Liver (tissue), 9 donors: ENCODE results near the gene IFNAR2. TPM values are rescaled to one million over a fixed set of nuclear protein-coding genes. Genes with fewer than 3 reads are reported as not detected.

Source experiments
- DNase-seq: peaks from one replicate; pipeline ENCODE4 v3.0.0-alpha.2; 2017; ENCODE audit warnings: low spot score
- H3K27ac ChIP-seq, 2 donors: one replicate each; pipeline ENCODE4 v1.7.0; 2013; ENCODE audit warnings: inconsistent platforms in 2 of 2, low read length in 2 of 2, control low read depth in 1 of 2, low read depth in 1 of 2, mild to moderate bottlenecking in 1 of 2
- H3K27me3 ChIP-seq, 4 donors: one replicate each; pipeline versions ENCODE4 v1.6.1 to v1.7.0; 2013; ENCODE audit warnings: low read length in 3 of 4, inconsistent platforms in 1 of 4, mild to moderate bottlenecking in 1 of 4, moderate library complexity in 1 of 4; ENCODE audit not compliant: control insufficient read depth in 4 of 4, insufficient read depth in 4 of 4
- H3K36me3 ChIP-seq, 4 donors: one replicate each; pipeline versions ENCODE4 v1.6.1 to v1.7.0; 2013; ENCODE audit warnings: low read length in 3 of 4, mild to moderate bottlenecking in 3 of 4, low read depth in 1 of 4, moderate library complexity in 1 of 4; ENCODE audit not compliant: control insufficient read depth in 4 of 4, insufficient read depth in 3 of 4
- H3K4me1 ChIP-seq, 4 donors: one replicate each; pipeline versions ENCODE4 v1.6.1 to v1.7.0; 2013; ENCODE audit warnings: low read length in 3 of 4, mild to moderate bottlenecking in 3 of 4, moderate library complexity in 1 of 4; ENCODE audit not compliant: control insufficient read depth in 4 of 4, insufficient read depth in 4 of 4
- H3K4me3 ChIP-seq, 3 donors: one replicate each; pipeline versions ENCODE4 v1.6.1 to v1.7.0; 2013; ENCODE audit warnings: low read length in 3 of 3, control low read depth in 1 of 3, low read depth in 1 of 3, mild to moderate bottlenecking in 1 of 3
- H3K9ac ChIP-seq, 2 donors: one replicate each; pipeline ENCODE4 v1.7.0; 2013; ENCODE audit warnings: low read length in 2 of 2, mild to moderate bottlenecking in 2 of 2, moderate library complexity in 2 of 2, control low read depth in 1 of 2, low read depth in 1 of 2
- H3K9me3 ChIP-seq, 4 donors: one replicate each; pipeline versions ENCODE4 v1.6.1 to v1.7.0; 2013; ENCODE audit warnings: low read length in 3 of 4; ENCODE audit not compliant: control insufficient read depth in 4 of 4
- FOXA1 ChIP-seq: IDR thresholded peaks from 2 replicates; pipeline ENCODE4 v1.6.1; 2016; ENCODE audit warnings: antibody characterized with exemption
- FOXA2 ChIP-seq: IDR thresholded peaks from 2 replicates; pipeline ENCODE4 v1.6.1; 2016; ENCODE audit warnings: antibody characterized with exemption
- GABPA ChIP-seq, 2 donors: IDR thresholded peaks in 1 of 2; conservative IDR thresholded peaks in 1 of 2; 2 replicates each; pipeline ENCODE4 v1.6.1; 2016; ENCODE audit warnings: antibody characterized with exemption in 2 of 2, mild to moderate bottlenecking in 1 of 2, moderate library complexity in 1 of 2
- HNF4G ChIP-seq: IDR thresholded peaks from 2 replicates; pipeline ENCODE4 v1.6.1; 2016; ENCODE audit warnings: antibody characterized with exemption
- JUND ChIP-seq, 2 donors: IDR thresholded peaks; 2 replicates each; pipeline ENCODE4 v1.6.1; 2016; ENCODE audit warnings: antibody characterized with exemption in 2 of 2
- NR2F2 ChIP-seq: IDR thresholded peaks from 2 replicates; pipeline ENCODE4 v1.6.1; 2016; ENCODE audit warnings: antibody characterized with exemption
- RAD21 ChIP-seq, 2 donors: IDR thresholded peaks; 2 replicates each; pipeline ENCODE4 v1.6.1; 2016; ENCODE audit warnings: antibody characterized with exemption in 2 of 2, mild to moderate bottlenecking in 2 of 2
- RXRA ChIP-seq, 2 donors: IDR thresholded peaks; 2 replicates each; pipeline ENCODE4 v1.6.1; 2017 to 2018; ENCODE audit warnings: antibody characterized with exemption in 2 of 2, mild to moderate bottlenecking in 1 of 2
- SP1 ChIP-seq: IDR thresholded peaks from 2 replicates; pipeline ENCODE4 v1.6.1; 2018; ENCODE audit warnings: antibody characterized with exemption, mild to moderate bottlenecking
- TAF1 ChIP-seq: conservative IDR thresholded peaks from 2 replicates; pipeline ENCODE4 v1.6.1; 2016; ENCODE audit warnings: antibody characterized with exemption, mild to moderate bottlenecking
- YY1 ChIP-seq: IDR thresholded peaks from 2 replicates; pipeline ENCODE4 v1.6.1; 2016; ENCODE audit warnings: antibody characterized with exemption, mild to moderate bottlenecking
- WGBS: extraction: QIAGEN DNeasy Blood & Tissue Kit; methylation state at CpG from one replicate; pipeline ENCODE4 v1.1.7; 2013; 5-methylcytosine and 5-hydroxymethylcytosine counted together
- polyA plus RNA-seq, 2 donors: library from polyadenylated mRNA; stranded (reverse) in 1 of 2; unstranded in 1 of 2; fragments of 200-250 nt in 1 of 2; fragments of >200 nt in 1 of 2; fragmentation: Nextera tagmentation in 1 of 2; extraction: Ambion mirVana in 1 of 2; gene quantifications; one replicate each; pipeline versions ENCODE4 v1.2.1 to v1.2.3, GENCODE V29; 2013 to 2015
- total RNA-seq, 2 donors: library from RNA; depleted of rRNA; stranded (reverse); fragments of >200 nt; gene quantifications; one replicate each; pipeline ENCODE4 v1.2.3, GENCODE V29; 2014
- TF ChIP-seq, protein P1 (sequence below): IDR thresholded peaks from 2 replicates; pipeline ENCODE4 v1.6.1; 2016; ENCODE audit warnings: antibody characterized with exemption
- TF ChIP-seq, protein P2 (sequence below): IDR thresholded peaks from 2 replicates; pipeline ENCODE4 v1.6.1; 2016; ENCODE audit warnings: antibody characterized with exemption
- TF ChIP-seq, protein P3 (sequence below): IDR thresholded peaks from 2 replicates; pipeline ENCODE4 v1.6.1; 2016; ENCODE audit warnings: antibody characterized with exemption, mild to moderate bottlenecking
- TF ChIP-seq, protein P4 (sequence below): fragments of 150-350 bp; IDR thresholded peaks from 2 replicates; pipeline ENCODE4 v1.5.1; 2017; ENCODE audit warnings: improper control_type of control experiment, low read depth, low read length; ENCODE audit not compliant: missing input control
- donor health status: healthy.
- donor health status: healthy.
- donor health status: healthy.
- donor health status: healthy.
- donor health status: healthy.

Gene IFNAR2
- total and polyA plus RNA-seq, 4 donors: 12.6 to 17.0 (median 14.6) TPM

DNA sequence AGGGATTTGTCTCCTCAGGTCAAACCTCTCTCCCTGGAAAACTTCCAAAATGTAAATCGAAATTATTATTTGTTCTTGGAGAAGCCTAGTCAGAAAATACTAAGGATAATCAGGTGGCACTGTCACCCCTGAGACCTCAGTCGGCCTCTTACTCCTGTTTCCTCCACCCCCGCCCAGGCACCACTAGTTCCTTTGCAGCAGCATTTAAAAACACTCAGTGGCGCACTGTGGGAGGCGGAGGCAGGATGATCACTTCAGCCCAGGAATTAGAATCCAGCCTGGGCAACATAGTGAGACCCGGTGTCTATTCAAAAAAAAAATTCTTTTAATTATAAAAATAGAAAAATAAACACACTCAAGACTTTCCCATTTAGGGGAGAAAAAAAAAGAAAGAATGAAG is 18.0 kb upstream of the IFNAR2 start:
- Histone ChIP-seq H3K9ac (no peak overlapping the region), H3K36me3 (no peaks in the 10 kb centered on the region), H3K4me1 (peaks cover 14 to 36% (median 24%) of the 10 kb centered on the region in 4 donors), H3K27me3 (no peaks in the 10 kb centered on the region), H3K9me3 (no peaks in the 10 kb centered on the region), H3K4me3 (no peak overlapping the region), H3K27ac (no peak overlapping the region)
- 68% methylated on average over 6 of the region's 6 CpGs for WGBS
- TF ChIP-seq NR2F2: no peak
- no peak for TF ChIP-seq SP1
- TF ChIP-seq GABPA (IDR thresholded peaks at IDR 0.05 in 1 of 2, conservative IDR thresholded peaks at IDR 0.05 in 1 of 2): no peak
- TF ChIP-seq HNF4G: no peak
- TF ChIP-seq, protein P1, sequence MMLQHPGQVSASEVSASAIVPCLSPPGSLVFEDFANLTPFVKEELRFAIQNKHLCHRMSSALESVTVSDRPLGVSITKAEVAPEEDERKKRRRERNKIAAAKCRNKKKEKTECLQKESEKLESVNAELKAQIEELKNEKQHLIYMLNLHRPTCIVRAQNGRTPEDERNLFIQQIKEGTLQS: no peak
- TF ChIP-seq, protein P2, sequence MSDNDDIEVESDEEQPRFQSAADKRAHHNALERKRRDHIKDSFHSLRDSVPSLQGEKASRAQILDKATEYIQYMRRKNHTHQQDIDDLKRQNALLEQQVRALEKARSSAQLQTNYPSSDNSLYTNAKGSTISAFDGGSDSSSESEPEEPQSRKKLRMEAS: no peak
- TF ChIP-seq FOXA2: no peak
- no peak for TF ChIP-seq RXRA (IDR thresholded peaks at IDR 0.05)
- no peak for TF ChIP-seq FOXA1
- TF ChIP-seq, protein P3, sequence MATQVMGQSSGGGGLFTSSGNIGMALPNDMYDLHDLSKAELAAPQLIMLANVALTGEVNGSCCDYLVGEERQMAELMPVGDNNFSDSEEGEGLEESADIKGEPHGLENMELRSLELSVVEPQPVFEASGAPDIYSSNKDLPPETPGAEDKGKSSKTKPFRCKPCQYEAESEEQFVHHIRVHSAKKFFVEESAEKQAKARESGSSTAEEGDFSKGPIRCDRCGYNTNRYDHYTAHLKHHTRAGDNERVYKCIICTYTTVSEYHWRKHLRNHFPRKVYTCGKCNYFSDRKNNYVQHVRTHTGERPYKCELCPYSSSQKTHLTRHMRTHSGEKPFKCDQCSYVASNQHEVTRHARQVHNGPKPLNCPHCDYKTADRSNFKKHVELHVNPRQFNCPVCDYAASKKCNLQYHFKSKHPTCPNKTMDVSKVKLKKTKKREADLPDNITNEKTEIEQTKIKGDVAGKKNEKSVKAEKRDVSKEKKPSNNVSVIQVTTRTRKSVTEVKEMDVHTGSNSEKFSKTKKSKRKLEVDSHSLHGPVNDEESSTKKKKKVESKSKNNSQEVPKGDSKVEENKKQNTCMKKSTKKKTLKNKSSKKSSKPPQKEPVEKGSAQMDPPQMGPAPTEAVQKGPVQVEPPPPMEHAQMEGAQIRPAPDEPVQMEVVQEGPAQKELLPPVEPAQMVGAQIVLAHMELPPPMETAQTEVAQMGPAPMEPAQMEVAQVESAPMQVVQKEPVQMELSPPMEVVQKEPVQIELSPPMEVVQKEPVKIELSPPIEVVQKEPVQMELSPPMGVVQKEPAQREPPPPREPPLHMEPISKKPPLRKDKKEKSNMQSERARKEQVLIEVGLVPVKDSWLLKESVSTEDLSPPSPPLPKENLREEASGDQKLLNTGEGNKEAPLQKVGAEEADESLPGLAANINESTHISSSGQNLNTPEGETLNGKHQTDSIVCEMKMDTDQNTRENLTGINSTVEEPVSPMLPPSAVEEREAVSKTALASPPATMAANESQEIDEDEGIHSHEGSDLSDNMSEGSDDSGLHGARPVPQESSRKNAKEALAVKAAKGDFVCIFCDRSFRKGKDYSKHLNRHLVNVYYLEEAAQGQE: no peak
- TF ChIP-seq TAF1: no peak
- no peak for DNase-seq

DNA sequence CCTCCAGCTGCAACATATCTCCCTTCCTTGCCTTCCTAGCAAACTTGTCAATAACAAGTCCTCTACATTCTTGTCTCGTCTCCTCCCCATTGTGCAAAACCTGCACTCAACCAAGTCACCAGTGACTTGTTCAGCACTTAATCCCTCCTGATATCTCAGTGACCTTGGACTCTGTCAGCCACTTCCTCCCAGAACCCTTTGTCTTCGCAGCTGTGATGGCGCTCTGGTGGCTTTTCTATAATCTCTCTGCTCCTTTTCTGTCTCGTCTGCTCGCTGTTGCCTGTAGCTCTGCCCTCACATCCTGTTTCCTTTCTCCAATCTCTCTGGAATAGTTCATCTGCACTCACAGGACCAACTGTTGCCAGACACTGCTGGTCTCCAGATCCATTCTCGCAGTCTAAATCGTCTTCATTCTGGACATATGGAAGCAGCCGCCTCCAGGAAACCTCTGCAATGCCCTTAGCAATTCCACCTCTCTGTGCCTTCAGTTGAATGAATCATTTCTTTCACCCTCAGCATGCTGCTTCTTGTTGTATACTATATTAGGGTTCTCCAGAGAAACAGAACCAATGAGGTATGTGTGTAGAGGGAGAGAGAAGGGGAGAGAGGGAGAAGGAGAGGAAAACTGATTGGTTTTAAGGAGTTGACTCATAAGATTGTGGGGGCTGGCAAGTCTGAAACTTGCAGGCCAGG is 17.4 kb upstream of the IFNAR2 start:
- WGBS: 66% methylated on average over 8 of the region's 8 CpGs
- no peaks in the 10 kb centered on the region for H3K36me3 ChIP-seq
- H3K27me3 ChIP-seq: no peaks in the 10 kb centered on the region
- no peak overlapping the region for H3K9ac ChIP-seq
- TF ChIP-seq JUND (IDR thresholded peaks at IDR 0.05) (no peak), SP1 (peak; percentile 9), YY1 (no peak), NR2F2 (peak; percentile 70), RAD21 (IDR thresholded peaks at IDR 0.05) (peak in 1 of 2 donors; percentile 4)
- H3K4me3 ChIP-seq: no peak overlapping the region
- no peaks in the 10 kb centered on the region for H3K9me3 ChIP-seq
- H3K4me1 ChIP-seq: peaks cover 13 to 30% (median 18%) of the 10 kb centered on the region in 4 donors
- H3K27ac ChIP-seq: no peak overlapping the region
- peak; percentile 30 for DNase-seq

DNA sequence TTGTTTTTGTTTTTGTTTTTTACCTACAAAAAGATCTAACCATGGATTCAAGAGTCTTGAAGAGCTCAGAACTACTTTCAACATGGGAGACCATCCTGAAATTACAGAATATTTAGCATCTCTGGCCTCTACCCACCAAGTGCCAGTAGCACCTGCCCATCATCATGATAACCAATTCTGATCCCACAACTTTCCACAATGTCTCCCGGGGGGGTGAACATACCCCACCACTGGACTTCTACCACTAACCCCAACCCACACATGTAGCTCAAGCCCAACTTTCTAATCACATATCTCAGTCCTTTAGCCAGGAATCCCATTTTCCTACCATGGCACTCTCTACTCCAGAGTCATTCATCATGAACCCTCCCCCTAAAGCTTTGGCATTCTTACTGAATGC is 15.7 kb upstream of the IFNAR2 start:
- 96% methylated on average over 1 of the region's 1 CpG for WGBS

More for the DNA sequence above, 15.7 kb upstream of the IFNAR2 start:
- peak; percentile 14 for DNase-seq
- Histone ChIP-seq H3K27me3 (no peaks in the 10 kb centered on the region), H3K4me3 (no peak overlapping the region), H3K36me3 (no peaks in the 10 kb centered on the region), H3K9me3 (no peaks in the 10 kb centered on the region), H3K4me1 (peaks cover 6 to 19% (median 15%) of the 10 kb centered on the region in 4 donors), H3K9ac (no peak overlapping the region), H3K27ac (no peak overlapping the region)
- TF ChIP-seq, protein P4, sequence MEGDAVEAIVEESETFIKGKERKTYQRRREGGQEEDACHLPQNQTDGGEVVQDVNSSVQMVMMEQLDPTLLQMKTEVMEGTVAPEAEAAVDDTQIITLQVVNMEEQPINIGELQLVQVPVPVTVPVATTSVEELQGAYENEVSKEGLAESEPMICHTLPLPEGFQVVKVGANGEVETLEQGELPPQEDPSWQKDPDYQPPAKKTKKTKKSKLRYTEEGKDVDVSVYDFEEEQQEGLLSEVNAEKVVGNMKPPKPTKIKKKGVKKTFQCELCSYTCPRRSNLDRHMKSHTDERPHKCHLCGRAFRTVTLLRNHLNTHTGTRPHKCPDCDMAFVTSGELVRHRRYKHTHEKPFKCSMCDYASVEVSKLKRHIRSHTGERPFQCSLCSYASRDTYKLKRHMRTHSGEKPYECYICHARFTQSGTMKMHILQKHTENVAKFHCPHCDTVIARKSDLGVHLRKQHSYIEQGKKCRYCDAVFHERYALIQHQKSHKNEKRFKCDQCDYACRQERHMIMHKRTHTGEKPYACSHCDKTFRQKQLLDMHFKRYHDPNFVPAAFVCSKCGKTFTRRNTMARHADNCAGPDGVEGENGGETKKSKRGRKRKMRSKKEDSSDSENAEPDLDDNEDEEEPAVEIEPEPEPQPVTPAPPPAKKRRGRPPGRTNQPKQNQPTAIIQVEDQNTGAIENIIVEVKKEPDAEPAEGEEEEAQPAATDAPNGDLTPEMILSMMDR: no peak
- TF ChIP-seq, protein P2: no peak
